Gastrocnemius medialis (tissue), 4 donors: ENCODE measurements around the gene SENP1. TPM values are rescaled to one million over a fixed set of nuclear protein-coding genes. Genes with fewer than 3 reads are reported as not detected.

ENCODE experiments used
- ATAC-seq, 2 donors: fragments of 150-250 bp; one replicate each; pipeline ENCODE4 v1.9.1; 2016
- DNase-seq, 2 donors: peaks; one replicate each; pipeline ENCODE4 v3.0.0-alpha.2; 2019
- H3K27ac ChIP-seq, 4 donors: fragments of 200-600 bp; sonication (generic); 1 replicate in 1 of 4; 2 replicates in 3 of 4; pipeline ENCODE4 v1.5.1; 2016 to 2018; ENCODE audit warnings: mild to moderate bottlenecking in 2 of 4, moderate library complexity in 1 of 4
- H3K27me3 ChIP-seq, 3 donors: fragments of 200-600 bp; sonication (generic) in 2 of 3; 1 replicate in 1 of 3; 2 replicates in 2 of 3; pipeline versions ENCODE4 v1.5.1 to v1.6.0; 2016 to 2019; ENCODE audit warnings: mild to moderate bottlenecking in 1 of 3, moderate library complexity in 1 of 3
- H3K36me3 ChIP-seq, 2 donors: fragments of 200-600 bp; sonication (generic) in 1 of 2; one replicate each; pipeline ENCODE4 v1.5.1; 2017 to 2018
- H3K4me1 ChIP-seq, 2 donors: fragments of 200-600 bp; sonication (generic) in 1 of 2; one replicate each; pipeline ENCODE4 v1.5.1; 2016 to 2017; ENCODE audit warnings: mild to moderate bottlenecking in 2 of 2
- H3K4me3 ChIP-seq, 4 donors: fragments of 200-600 bp; sonication (generic) in 3 of 4; 1 replicate in 1 of 4; 2 replicates in 3 of 4; pipeline ENCODE4 v1.5.1; 2016 to 2019; ENCODE audit warnings: mild to moderate bottlenecking in 2 of 4
- H3K9me3 ChIP-seq, 3 donors: fragments of 200-600 bp; sonication (generic) in 2 of 3; 1 replicate in 1 of 3; 2 replicates in 2 of 3; pipeline ENCODE4 v1.5.1; 2016 to 2019
- CTCF ChIP-seq, 5 experiments: fragments of 450-650 bp in 3 of 5; fragments of 200-600 bp in 2 of 5; sonication (generic) in 2 of 5; IDR thresholded peaks in 4 of 5; conservative IDR thresholded peaks in 1 of 5; 1 replicate in 4 of 5; 2 replicates in 1 of 5; pipeline ENCODE4 v1.5.1; 2016 to 2019; ENCODE audit warnings: antibody characterized with exemption in 5 of 5, mild to moderate bottlenecking in 3 of 5, moderate library complexity in 3 of 5
- POLR2A ChIP-seq, 2 donors: fragments of 450-650 bp; IDR thresholded peaks; one replicate each; pipeline ENCODE4 v1.6.1; 2017; ENCODE audit warnings: antibody characterized with exemption in 2 of 2, mild to moderate bottlenecking in 2 of 2, moderate library complexity in 2 of 2
- in situ Hi-C, 4 donors: fragments of 200-750 bp; cut with MboI; loops; one replicate each; pipeline versions ENCODE4 v1.15.0 to v1.8.0; 2017; ENCODE audit warnings: low sequenced_read_pairs in 4 of 4
- intact Hi-C: fragments of 100-400 bp; cut with DNase I; formaldehyde crosslinking; loops from one replicate; pipeline ENCODE4 v1.15.1; 2023; ENCODE audit warnings: low total_unique reads
- total RNA-seq, 4 donors: library from RNA; depleted of rRNA; stranded (reverse); fragments of >200 nt; gene quantifications; one replicate each; pipeline versions ENCODE4 v1.1.0 to v1.2.3, GENCODE V29; 2016

SENP1 gene
- total RNA-seq, 4 donors from 2014 or later: 8.7 to 19.1 (median 13.1) TPM

- ATAC-seq (no peak), DNase-seq (no peak)
- H3K9me3 ChIP-seq: no peaks in the 10 kb centered on the region
- H3K4me3 ChIP-seq: peak overlapping the region in 2 of 4 donors; percentile 51 to 59
- H3K36me3 ChIP-seq: no peaks in the 10 kb centered on the region
- no peak for TF ChIP-seq CTCF (IDR thresholded peaks at IDR 0.05 in 4 of 5, conservative IDR thresholded peaks at IDR 0.05 in 1 of 5)
- TF ChIP-seq POLR2A (IDR thresholded peaks at IDR 0.05): no peak
- intact Hi-C loops (no loop called here), in situ Hi-C loops (no loop called here)
- peaks cover 48 to 64% (median 59%) of the 10 kb centered on the region in 3 donors for H3K27me3 ChIP-seq
- peaks cover 37 to 42% of the 10 kb centered on the region in 2 donors for H3K4me1 ChIP-seq
- no peak overlapping the region for H3K27ac ChIP-seq
These were observed 100.7 kb downstream of the SENP1 start for GRCh38 chr12:48005001-48005749.

- Histone ChIP-seq H3K27me3 (peaks cover 48 to 65% (median 64%) of the 10 kb centered on the region in 3 donors), H3K9me3 (no peaks in the 10 kb centered on the region), H3K4me1 (peaks cover 37 to 42% of the 10 kb centered on the region in 2 donors), H3K27ac (no peak within 1 kb of the TSS), H3K4me3 (peak within 1 kb of the TSS; percentile 46 to 59 (median 50)), H3K36me3 (no peaks in the 10 kb centered on the region)
- intact Hi-C loops: no loop called here
- TF ChIP-seq CTCF (IDR thresholded peaks at IDR 0.05 in 4 of 5, conservative IDR thresholded peaks at IDR 0.05 in 1 of 5) (no peak), POLR2A (IDR thresholded peaks at IDR 0.05) (no peak)
- no peak for ATAC-seq
- in situ Hi-C loops: no loop called here
- DNase-seq: no peak
These were observed 101.6 kb downstream of the SENP1 start, which contains the start of gene COL2A1 for GRCh38 chr12:48004053-48004941. Gene COL2A1, minus strand, starts transcription at chr12:48004476. Its CDS starts 155 bp downstream, at chr12:48004321.

GRCh38 chr12:48003226-48004052 lies 102.4 kb downstream of the SENP1 start:
- DNase-seq: no peak
- no peak for TF ChIP-seq CTCF (IDR thresholded peaks at IDR 0.05 in 4 of 5, conservative IDR thresholded peaks at IDR 0.05 in 1 of 5)
- no peak for TF ChIP-seq POLR2A (IDR thresholded peaks at IDR 0.05)
- in situ Hi-C loops (no loop called here), intact Hi-C loops (no loop called here)
- peak overlapping the region; percentile 46 to 59 (median 50) for H3K4me3 ChIP-seq
- H3K27me3 ChIP-seq: peaks cover 48 to 66% (median 64%) of the 10 kb centered on the region in 3 donors
- ATAC-seq: no peak
- H3K9me3 ChIP-seq: no peaks in the 10 kb centered on the region
- no peaks in the 10 kb centered on the region for H3K36me3 ChIP-seq
- H3K27ac ChIP-seq: no peak overlapping the region
- peaks cover 37 to 42% of the 10 kb centered on the region in 2 donors for H3K4me1 ChIP-seq

GRCh38 chr12:48002773-48003218 lies 103.1 kb downstream of the SENP1 start:
- in situ Hi-C loops: no loop called here
- TF ChIP-seq POLR2A (IDR thresholded peaks at IDR 0.05) (no peak), CTCF (IDR thresholded peaks at IDR 0.05 in 4 of 5, conservative IDR thresholded peaks at IDR 0.05 in 1 of 5) (no peak)
- Histone ChIP-seq H3K27ac (no peak overlapping the region), H3K36me3 (no peaks in the 10 kb centered on the region), H3K9me3 (no peaks in the 10 kb centered on the region), H3K4me1 (peaks cover 37 to 42% of the 10 kb centered on the region in 2 donors), H3K4me3 (peak overlapping the region; percentile 38 to 53 (median 49)), H3K27me3 (peaks cover 48 to 66% (median 64%) of the 10 kb centered on the region in 3 donors)
- intact Hi-C loops: no loop called here
- DNase-seq (no peak), ATAC-seq (no peak)
